Measurements from ENCODE around the gene SEMA4C. TPM values are rescaled to one million over a fixed set of nuclear protein-coding genes. Genes with fewer than 3 reads are reported as not detected.

Gene SEMA4C
- polyA plus RNA-seq, 1 of the 3 experiments (the other 2 are of a cell fraction), result 34.8 TPM

DNA sequence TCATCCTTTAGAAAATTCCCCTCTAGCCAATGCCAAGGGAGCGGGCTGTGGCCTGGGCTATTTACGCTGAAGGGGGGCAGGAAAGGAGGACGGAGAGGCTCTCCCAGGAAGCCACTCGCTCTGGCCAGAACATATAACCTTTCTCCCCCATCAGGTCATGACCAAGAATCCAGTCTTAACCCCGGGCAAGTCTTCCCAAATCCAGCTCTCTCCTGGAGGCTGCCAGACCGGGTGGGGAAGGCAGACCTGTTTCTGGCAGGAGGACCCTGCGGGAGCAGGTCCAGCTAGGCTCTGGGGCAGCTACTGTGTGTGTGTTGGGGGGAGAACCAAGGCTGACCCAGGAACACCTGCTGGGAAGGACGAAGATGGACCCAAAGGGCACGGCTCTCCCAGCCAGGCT is 13.4 kb upstream of the SEMA4C start:
- H4K20me1 ChIP-seq (ENCODE audit: insufficient read depth), result no peaks in the 10 kb centered on the region
- no peaks in the 10 kb centered on the region for H3F3A ChIP-seq (replicated peaks; ENCODE audit: insufficient read depth)
- no peak overlapping the region for H3K4me2 ChIP-seq
- no peaks in the 10 kb centered on the region for H3K36me3 ChIP-seq (replicated peaks in 1 of 2; ENCODE audit: control insufficient read depth in 1 of 2, insufficient read depth in 2 of 2, low read length in 1 of 2)
- H2AFZ ChIP-seq (ENCODE audit: low read depth), result no peak overlapping the region
- no peaks in the 10 kb centered on the region for H3K9me3 ChIP-seq
- no peak overlapping the region for H3K27ac ChIP-seq (ENCODE audit: low read depth in 2 of 2, low read length in 1 of 2)
- DNase-seq, result no peak
- peaks cover 0 to 11% of the 10 kb centered on the region in 2 experiments; a peak in 2 of 4 replicates for H3K4me1 ChIP-seq (ENCODE audit: control insufficient read depth in 1 of 2, insufficient read depth in 2 of 2, low read depth in 1 of 2, low read length in 1 of 2)
- H3K27me3 ChIP-seq (ENCODE audit: insufficient read depth), result no peaks in the 10 kb centered on the region
- no peaks in the 10 kb centered on the region for H3K79me2 ChIP-seq (ENCODE audit: insufficient read depth)
- 86% methylated on average over 7 of the region's 9 CpGs for WGBS (ENCODE audit: low lambda C conversion rate)
- H3K9ac ChIP-seq, result no peak overlapping the region
- no peaks in the 10 kb centered on the region for H3K9me2 ChIP-seq
- no peak overlapping the region for H3K4me3 ChIP-seq (ENCODE audit: low read depth in 2 of 2, low read length in 1 of 2)
- TF ChIP-seq RFX5 (IDR thresholded peaks at IDR 0.05; ENCODE audit: low read length) (no peak), GATA2 (CRISPR knock-in tag; IDR thresholded peaks at IDR 0.05) (no peak), MEF2A (IDR thresholded peaks at IDR 0.05; ENCODE audit: borderline replicate concordance, low read depth) (no peak), ELF1 (IDR thresholded peaks at IDR 0.05) (no peak), JUND (IDR thresholded peaks at IDR 0.05) (no peak), FOXJ3 (CRISPR knock-in tag; IDR thresholded peaks at IDR 0.05) (no peak), TAF1 (IDR thresholded peaks at IDR 0.05; ENCODE audit: borderline replicate concordance, low read depth, low read length) (no peak), SMC3 (IDR thresholded peaks at IDR 0.05; ENCODE audit: low read depth, low read length) (no peak), EP300 (IDR thresholded peaks at IDR 0.05; ENCODE audit: borderline replicate concordance in 1 of 2, low read depth in 1 of 2, low read length in 1 of 2) (no peak), GABPA (IDR thresholded peaks at IDR 0.05; ENCODE audit: low read depth) (no peak), RXRA (IDR thresholded peaks at IDR 0.05; ENCODE audit: borderline replicate concordance, low read depth) (no peak), RCOR1 (IDR thresholded peaks at IDR 0.05; ENCODE audit: low read length) (no peak), FOXM1 (IDR thresholded peaks at IDR 0.05; ENCODE audit: low read depth) (no peak), FOSL2 (IDR thresholded peaks at IDR 0.05; ENCODE audit: borderline replicate concordance, low read depth) (no peak), NFIC (IDR thresholded peaks at IDR 0.05; ENCODE audit: borderline replicate concordance) (no peak)
- TF ChIP-seq, protein P1, sequence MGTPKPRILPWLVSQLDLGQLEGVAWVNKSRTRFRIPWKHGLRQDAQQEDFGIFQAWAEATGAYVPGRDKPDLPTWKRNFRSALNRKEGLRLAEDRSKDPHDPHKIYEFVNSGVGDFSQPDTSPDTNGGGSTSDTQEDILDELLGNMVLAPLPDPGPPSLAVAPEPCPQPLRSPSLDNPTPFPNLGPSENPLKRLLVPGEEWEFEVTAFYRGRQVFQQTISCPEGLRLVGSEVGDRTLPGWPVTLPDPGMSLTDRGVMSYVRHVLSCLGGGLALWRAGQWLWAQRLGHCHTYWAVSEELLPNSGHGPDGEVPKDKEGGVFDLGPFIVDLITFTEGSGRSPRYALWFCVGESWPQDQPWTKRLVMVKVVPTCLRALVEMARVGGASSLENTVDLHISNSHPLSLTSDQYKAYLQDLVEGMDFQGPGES (IDR thresholded peaks at IDR 0.05; ENCODE audit: low read depth, low read length), result no peak
- TF ChIP-seq, protein P2, sequence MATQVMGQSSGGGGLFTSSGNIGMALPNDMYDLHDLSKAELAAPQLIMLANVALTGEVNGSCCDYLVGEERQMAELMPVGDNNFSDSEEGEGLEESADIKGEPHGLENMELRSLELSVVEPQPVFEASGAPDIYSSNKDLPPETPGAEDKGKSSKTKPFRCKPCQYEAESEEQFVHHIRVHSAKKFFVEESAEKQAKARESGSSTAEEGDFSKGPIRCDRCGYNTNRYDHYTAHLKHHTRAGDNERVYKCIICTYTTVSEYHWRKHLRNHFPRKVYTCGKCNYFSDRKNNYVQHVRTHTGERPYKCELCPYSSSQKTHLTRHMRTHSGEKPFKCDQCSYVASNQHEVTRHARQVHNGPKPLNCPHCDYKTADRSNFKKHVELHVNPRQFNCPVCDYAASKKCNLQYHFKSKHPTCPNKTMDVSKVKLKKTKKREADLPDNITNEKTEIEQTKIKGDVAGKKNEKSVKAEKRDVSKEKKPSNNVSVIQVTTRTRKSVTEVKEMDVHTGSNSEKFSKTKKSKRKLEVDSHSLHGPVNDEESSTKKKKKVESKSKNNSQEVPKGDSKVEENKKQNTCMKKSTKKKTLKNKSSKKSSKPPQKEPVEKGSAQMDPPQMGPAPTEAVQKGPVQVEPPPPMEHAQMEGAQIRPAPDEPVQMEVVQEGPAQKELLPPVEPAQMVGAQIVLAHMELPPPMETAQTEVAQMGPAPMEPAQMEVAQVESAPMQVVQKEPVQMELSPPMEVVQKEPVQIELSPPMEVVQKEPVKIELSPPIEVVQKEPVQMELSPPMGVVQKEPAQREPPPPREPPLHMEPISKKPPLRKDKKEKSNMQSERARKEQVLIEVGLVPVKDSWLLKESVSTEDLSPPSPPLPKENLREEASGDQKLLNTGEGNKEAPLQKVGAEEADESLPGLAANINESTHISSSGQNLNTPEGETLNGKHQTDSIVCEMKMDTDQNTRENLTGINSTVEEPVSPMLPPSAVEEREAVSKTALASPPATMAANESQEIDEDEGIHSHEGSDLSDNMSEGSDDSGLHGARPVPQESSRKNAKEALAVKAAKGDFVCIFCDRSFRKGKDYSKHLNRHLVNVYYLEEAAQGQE (IDR thresholded peaks at IDR 0.05; ENCODE audit: low read depth, low read length), result no peak
- TF ChIP-seq, protein P3, sequence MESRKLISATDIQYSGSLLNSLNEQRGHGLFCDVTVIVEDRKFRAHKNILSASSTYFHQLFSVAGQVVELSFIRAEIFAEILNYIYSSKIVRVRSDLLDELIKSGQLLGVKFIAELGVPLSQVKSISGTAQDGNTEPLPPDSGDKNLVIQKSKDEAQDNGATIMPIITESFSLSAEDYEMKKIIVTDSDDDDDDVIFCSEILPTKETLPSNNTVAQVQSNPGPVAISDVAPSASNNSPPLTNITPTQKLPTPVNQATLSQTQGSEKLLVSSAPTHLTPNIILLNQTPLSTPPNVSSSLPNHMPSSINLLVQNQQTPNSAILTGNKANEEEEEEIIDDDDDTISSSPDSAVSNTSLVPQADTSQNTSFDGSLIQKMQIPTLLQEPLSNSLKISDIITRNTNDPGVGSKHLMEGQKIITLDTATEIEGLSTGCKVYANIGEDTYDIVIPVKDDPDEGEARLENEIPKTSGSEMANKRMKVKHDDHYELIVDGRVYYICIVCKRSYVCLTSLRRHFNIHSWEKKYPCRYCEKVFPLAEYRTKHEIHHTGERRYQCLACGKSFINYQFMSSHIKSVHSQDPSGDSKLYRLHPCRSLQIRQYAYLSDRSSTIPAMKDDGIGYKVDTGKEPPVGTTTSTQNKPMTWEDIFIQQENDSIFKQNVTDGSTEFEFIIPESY (IDR thresholded peaks at IDR 0.05; ENCODE audit: borderline replicate concordance, low read depth), result no peak
- TF ChIP-seq, protein P4, sequence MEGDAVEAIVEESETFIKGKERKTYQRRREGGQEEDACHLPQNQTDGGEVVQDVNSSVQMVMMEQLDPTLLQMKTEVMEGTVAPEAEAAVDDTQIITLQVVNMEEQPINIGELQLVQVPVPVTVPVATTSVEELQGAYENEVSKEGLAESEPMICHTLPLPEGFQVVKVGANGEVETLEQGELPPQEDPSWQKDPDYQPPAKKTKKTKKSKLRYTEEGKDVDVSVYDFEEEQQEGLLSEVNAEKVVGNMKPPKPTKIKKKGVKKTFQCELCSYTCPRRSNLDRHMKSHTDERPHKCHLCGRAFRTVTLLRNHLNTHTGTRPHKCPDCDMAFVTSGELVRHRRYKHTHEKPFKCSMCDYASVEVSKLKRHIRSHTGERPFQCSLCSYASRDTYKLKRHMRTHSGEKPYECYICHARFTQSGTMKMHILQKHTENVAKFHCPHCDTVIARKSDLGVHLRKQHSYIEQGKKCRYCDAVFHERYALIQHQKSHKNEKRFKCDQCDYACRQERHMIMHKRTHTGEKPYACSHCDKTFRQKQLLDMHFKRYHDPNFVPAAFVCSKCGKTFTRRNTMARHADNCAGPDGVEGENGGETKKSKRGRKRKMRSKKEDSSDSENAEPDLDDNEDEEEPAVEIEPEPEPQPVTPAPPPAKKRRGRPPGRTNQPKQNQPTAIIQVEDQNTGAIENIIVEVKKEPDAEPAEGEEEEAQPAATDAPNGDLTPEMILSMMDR (IDR thresholded peaks at IDR 0.05), result no peak
- TF ChIP-seq, protein P5, sequence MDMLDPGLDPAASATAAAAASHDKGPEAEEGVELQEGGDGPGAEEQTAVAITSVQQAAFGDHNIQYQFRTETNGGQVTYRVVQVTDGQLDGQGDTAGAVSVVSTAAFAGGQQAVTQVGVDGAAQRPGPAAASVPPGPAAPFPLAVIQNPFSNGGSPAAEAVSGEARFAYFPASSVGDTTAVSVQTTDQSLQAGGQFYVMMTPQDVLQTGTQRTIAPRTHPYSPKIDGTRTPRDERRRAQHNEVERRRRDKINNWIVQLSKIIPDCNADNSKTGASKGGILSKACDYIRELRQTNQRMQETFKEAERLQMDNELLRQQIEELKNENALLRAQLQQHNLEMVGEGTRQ (IDR thresholded peaks at IDR 0.05; ENCODE audit: borderline replicate concordance, low read depth, low read length), result no peak
- ChIA-PET CTCF (interaction anchor here (1.5 kb wide), 1 partner anchor 8 kb away, joined by 5 read pairs; no protein-coding TSS in a partner anchor), POLR2A (no interaction called here)

Data from SK-N-SH (cell line).